OCI-LY7 (cell line): ENCODE data around the gene LHFPL6.

Experiments
- CTCF ChIP-seq: fragments of 200-600 bp; sonication (generic); conservative IDR thresholded peaks from 2 replicates; pipeline ENCODE4 v1.5.1; 2014; ENCODE audit warnings: mild to moderate bottlenecking, antibody characterized with exemption, low read length, moderate library complexity, mixed read lengths
- EZH2phosphoT487 ChIP-seq: fragments of 200-600 bp; sonication (generic); IDR thresholded peaks from 2 replicates; pipeline ENCODE4 v1.6.1; 2018; ENCODE audit warnings: low read depth, borderline replicate concordance, mild to moderate bottlenecking, mixed run types, antibody characterized with exemption, low read length, moderate library complexity, mixed read lengths

DNA sequence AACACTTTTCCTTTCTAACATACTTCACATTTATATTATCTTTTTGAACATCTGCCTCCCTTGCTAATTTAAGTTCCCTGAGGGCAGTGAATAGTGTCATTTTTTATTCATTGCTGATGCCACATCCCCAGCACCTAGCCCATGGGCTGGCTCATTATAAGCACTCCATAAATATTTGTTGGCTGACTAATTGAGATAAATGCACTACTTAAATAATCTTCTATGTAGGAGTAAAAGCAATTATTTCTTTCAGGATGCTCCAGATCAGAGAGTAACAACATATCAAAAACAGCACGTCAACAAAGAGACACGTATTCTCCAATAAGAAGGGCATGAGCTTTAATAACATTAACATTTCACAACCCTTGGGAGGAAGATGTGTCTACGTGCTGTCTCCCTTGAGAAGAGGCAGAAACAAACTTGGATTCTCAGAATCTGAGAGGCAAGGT is 228.2 kb downstream of the LHFPL6 start:
- TF ChIP-seq CTCF = no peak
- TF ChIP-seq EZH2phosphoT487 = no peak
